GM18511 (cell line): ENCODE results near the gene PPFIA1.

ENCODE experiments used
- ATAC-seq: cut with Tn5 transposase; IDR thresholded peaks from one replicate; pipeline ENCODE4 v1.9.1; 2021; ENCODE audit warnings: mild to moderate bottlenecking, moderate library complexity; ENCODE audit not compliant: unreplicated experiment

PPFIA1 gene

DNA sequence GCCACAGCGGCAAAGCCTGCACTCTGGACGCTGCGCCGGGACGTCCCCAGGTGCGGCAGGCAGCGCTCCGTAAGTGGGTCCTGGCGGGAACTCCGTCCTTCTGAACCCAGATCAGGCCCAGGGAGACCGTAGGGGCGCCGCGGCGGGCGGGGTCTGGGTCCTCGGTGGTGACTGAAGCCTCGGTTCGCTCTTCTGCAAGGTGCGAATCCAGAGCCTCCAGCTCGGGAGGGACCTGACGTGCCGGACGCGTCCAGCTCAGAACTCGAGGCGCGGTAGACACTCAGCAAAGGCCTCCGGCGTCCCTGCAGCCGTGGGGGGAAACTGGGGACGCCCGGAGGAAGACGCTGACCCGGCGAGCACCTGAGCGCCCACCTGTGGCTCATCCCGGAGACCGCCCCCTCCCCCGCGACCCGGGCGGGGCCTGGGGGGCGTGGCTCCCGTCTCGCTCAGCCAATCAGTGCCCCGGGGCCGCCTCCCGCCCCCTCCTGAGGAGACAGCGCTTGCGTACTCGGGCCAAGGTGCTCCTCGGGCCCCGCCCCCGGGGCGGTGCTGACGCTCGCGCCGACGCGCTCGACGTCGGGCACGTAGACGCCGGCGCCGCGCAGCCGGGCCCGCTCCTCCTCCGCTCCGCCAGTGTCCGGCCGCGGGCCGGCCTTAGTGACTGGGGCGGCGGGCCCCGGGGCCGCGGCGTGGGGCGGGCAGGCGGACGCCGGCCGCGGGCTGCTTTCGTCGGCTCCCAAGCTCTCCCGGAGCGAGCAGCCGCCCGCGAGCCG, at the start of gene PPFIA1:
PPFIA1 (plus strand) TSS at position 587 of the 773 bp plus-strand sequence. CDS start 1,483 bp downstream, outside the sequence.
- ATAC-seq, result peak; percentile 89

GRCh38 chr11:70220920-70221319, 49.6 kb upstream of the PPFIA1 start:
- ATAC-seq, result no peak

GRCh38 chr11:70225681-70226177, 44.8 kb upstream of the PPFIA1 start:
- ATAC-seq, result no peak

DNA sequence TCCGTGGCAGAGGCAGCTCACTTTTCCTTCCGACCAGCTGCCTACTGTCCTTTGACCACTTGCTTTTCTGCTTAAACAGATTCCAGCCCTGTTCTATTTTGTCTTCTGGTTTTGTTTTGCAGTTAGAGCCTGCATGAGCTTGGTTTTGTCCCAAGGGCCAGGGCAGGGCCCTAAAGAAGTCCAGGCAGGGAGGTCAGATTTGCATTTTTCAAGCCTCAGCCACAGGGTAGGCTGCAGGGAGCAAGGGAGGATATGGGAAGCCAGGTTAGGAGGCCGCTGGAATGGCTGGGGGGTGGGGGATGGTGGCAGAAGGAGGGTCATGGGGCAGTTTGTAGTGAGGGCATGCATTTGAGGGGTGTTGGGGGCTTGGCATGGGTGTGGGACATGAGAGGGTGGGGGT, 44.3 kb upstream of the PPFIA1 start:
- ATAC-seq, result no peak

DNA sequence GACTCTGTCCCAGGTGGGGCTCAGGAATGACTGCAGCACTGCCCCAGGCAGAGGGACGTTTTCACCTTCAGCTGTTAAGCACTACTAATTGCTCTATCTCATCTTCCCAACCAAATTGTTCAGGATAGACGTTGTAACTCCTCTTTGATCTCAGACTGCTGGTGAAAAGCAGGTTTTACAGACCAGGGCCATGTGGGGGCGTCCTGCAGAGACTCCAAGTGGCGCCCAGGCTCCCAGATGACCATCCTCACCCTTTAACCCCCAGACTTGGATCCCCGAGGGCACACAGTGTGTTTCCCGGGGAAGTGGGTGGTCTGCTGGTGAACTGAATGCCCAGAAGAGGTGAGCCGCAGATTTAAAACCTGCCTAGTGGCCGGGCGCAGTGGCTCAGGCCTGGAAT, 43.5 kb upstream of the PPFIA1 start:
- ATAC-seq, result no peak

- ATAC-seq, result no peak
Measured at GRCh38 chr11:70229737-70230136, 40.8 kb upstream of the PPFIA1 start.

DNA sequence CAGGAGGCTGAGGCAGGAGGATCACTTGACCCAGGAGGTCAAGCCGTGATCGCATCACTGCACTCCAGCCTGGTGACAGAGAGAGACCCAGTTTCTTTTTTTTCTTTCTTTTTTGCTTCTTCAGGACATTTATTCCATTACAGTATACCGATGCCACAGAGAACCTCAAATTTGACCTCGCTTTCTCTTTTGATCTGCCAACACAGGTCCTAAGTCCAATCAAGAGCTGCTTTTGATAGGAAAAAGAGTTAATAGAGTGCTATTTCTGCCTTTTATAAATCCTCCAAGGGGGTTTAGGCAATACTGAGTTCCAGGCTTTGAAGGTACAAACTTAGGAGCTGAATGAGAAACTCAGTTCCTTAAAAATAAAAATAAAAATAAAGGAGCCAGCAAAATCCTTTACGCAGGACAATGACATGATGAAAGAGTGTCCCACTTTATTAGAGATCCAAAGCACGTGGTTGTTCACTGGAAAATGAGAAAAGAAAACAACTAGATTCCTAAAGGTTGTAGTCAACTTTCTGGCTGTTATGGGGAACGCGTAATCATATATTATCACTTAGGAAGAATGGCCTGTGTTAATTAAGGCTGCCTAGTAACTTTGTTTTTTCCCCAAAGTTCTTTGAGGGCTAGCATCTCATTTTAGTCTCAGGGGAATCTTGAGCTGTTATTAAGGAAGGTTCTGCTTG, 40.2 kb upstream of the PPFIA1 start:
- no peak for ATAC-seq

- no peak for ATAC-seq
Measured at GRCh38 chr11:70230840-70231710, 39.4 kb upstream of the PPFIA1 start.

DNA sequence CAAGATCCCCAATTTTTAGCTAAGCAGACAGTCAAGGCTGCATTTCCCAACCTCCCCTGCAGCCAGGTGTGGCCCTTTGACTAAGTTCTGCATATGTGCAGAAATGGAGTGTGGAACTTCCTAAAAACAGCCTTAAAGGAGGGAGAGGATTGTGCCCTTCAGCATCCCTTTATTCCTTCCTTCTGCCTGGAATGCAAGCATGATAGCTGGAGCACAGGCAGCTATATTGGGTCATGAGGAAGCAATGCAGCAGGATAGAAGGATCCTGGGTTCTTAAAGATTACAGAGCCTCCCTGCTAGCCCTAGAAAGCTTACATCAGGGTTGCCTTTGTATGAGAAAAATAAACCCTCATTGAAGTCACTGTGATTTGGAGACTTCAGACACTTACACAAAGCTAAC, 37.5 kb upstream of the PPFIA1 start:
- ATAC-seq, result no peak

GRCh38 chr11:70233511-70233934, 37.0 kb upstream of the PPFIA1 start:
- no peak for ATAC-seq

- no peak for ATAC-seq
Measured at GRCh38 chr11:70233962-70234361, 36.5 kb upstream of the PPFIA1 start.

- no peak for ATAC-seq
Measured at GRCh38 chr11:70240337-70240736, 30.2 kb upstream of the PPFIA1 start.

DNA sequence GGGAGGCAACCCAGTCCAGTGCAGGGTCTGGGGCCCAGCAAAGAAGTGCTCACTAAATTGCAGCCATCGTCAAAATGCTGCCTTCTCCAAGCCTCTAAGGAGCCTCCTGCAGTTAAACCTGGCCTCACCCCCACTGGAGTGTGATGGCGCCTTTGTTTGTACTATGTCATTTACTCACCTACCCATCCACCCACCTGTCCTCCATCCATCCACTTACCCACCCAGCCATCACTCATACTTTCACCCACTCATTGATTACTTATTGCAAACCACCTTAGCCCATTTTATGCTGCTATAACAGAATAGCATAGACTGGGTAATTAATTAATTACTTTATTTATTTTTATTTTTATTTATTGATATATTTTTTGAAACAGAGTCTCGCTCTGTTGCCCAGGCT, 28.8 kb upstream of the PPFIA1 start:
- ATAC-seq, result no peak

DNA sequence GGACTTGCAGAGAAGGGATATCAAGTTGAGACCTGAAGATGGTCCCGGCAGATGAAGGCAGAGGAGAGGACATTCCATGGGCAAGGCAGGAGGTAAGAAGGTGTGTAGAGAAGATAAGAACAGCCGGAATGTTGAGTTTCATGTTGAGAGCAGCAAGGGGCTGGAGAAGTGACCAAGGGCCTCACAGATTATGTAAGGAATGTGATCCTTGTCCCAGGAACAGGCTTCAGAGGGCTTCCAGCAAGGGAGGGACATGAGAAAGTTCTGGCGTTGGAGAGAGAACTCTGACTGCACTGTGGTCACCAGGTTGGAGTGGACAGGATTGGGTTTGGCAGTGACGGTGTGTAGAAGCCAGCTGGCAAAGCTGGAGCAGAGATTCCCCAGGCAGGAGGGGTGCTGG, 27.6 kb upstream of the PPFIA1 start:
- ATAC-seq, result no peak

GRCh38 chr11:70243912-70244652, 26.4 kb upstream of the PPFIA1 start:
- no peak for ATAC-seq

DNA sequence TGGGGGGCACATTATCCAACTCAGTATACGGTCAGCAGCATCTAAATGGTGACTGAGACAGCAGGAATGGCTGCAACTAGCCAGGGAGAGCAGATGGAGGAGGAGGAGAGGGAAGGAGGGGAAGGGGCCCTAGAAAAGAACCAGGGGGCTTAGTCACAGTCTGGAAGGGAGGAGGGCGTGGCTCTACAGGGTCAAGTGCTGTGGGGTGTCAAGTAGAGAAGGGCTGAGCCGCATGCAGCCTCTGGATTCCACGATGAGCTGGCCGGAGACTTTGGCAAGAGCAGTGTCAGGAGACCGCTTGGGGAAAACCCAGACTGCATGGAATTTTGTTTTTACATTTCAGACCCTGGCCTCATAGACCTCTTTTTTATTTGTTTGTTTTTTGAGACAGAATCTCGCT, 25.8 kb upstream of the PPFIA1 start:
- no peak for ATAC-seq

DNA sequence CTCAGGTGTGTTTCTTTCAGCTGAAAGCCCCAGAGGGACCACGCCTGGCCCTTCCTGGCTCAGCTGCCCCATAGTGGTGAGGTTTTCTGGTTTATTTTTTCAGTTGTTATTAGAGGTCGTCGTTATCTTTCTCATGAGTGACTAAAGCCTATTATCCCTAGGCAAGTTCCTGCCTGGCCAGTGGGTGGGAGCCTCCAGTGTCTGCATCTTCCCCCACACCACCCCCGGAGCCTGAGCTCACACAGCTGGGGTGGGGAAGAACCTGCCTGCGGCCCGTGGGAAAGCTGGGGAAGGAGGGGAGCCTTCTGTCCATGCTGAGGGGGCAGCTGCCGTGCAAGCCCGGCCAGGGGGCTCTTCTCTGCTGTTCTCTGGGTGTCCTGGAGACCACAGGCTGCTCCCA, 24.3 kb upstream of the PPFIA1 start:
- ATAC-seq, result no peak

GRCh38 chr11:70247042-70247709, 23.3 kb upstream of the PPFIA1 start:
- no peak for ATAC-seq

DNA sequence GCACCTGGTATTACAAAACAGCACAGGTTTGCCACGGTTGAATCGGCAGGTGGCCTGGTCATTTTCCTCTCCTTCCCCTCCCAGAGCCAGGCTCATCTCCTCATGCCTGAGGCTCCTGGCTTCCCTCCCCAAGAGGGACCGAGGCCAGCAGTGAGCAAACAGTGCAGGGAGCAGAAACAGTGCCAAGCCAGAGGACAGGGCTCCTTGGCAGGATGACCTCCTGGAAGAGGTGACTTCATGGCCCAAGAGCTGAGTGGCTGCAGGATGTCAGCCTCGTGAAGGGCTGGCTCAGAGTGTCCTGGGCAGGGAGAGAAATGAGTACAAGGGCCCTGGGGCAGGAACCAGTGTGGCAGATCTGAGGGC, 22.8 kb upstream of the PPFIA1 start:
- no peak for ATAC-seq
